H1 (cell line): ENCODE measurements around the gene RIPOR2. TPM values are rescaled to one million over a fixed set of nuclear protein-coding genes. Genes with fewer than 3 reads are reported as not detected.

Experiments used
- CTCF ChIA-PET: fragments of 300-600 bp; sonication (Branson Sonifier 250); formaldehyde crosslinking; loops from one replicate; lab custom pipeline; 2021; ENCODE audit not compliant: partially characterized antibody; lab: Charles Lee
- POLR2A ChIA-PET: fragments of 300-600 bp; sonication (Branson Sonifier 250); formaldehyde crosslinking; loops from one replicate; lab custom pipeline; 2021; ENCODE audit warnings: inconsistent platforms; ENCODE audit not compliant: partially characterized antibody; lab: Charles Lee
- DNase-seq, 2 experiments: peaks; one replicate each; pipeline versions ENCODE4 v3.0.0 to v3.0.0-alpha.2; 2010 to 2022; ENCODE audit warnings: low spot score in 2 of 2, low read depth in 1 of 2, mixed read lengths in 1 of 2
- FAIRE-seq: peaks from 2 replicates; lab custom pipeline; 2011; peaks lifted over from hg19 to GRCh38; lab: Jason Lieb, UNC
- H2AFZ ChIP-seq: 2 replicates; pipeline ENCODE4 v1.8.1; 2012; ENCODE audit warnings: low read length, inconsistent platforms
- H2AK5ac ChIP-seq: 2 replicates; pipeline ENCODE4 v1.6.1; 2013; ENCODE audit warnings: low read depth, low read length
- H2BK120ac ChIP-seq: replicated peaks from 2 replicates; pipeline ENCODE3; 2013; ENCODE audit warnings: low read depth, low read length, inconsistent platforms
- H2BK12ac ChIP-seq: 2 replicates; pipeline ENCODE4 v1.6.1; 2013; ENCODE audit warnings: low read depth, low read length
- H2BK15ac ChIP-seq: 2 replicates; pipeline ENCODE4 v1.6.1; 2013; ENCODE audit warnings: low read length
- H2BK20ac ChIP-seq: 2 replicates; pipeline ENCODE4 v1.6.1; 2013; ENCODE audit warnings: low read length
- H2BK5ac ChIP-seq: 2 replicates; pipeline ENCODE4 v1.6.1; 2013; ENCODE audit warnings: low read depth, low read length
- H3K14ac ChIP-seq: 2 replicates; pipeline ENCODE4 v1.6.1; 2013; ENCODE audit warnings: inconsistent platforms; ENCODE audit not compliant: insufficient read length
- H3K18ac ChIP-seq: 2 replicates; pipeline ENCODE4 v1.6.1; 2013; ENCODE audit warnings: low read length; ENCODE audit errors: extremely low read depth
- H3K23ac ChIP-seq: 2 replicates; pipeline ENCODE4 v1.6.1; 2013; ENCODE audit warnings: inconsistent platforms; ENCODE audit not compliant: insufficient read length
- H3K23me2 ChIP-seq: 2 replicates; pipeline ENCODE4 v1.6.1; 2013; ENCODE audit warnings: low read depth, low read length
- H3K27ac ChIP-seq: 2 replicates; pipeline ENCODE4 v1.6.1; 2011; ENCODE audit warnings: low read depth, low read length, inconsistent platforms
- H3K27me3 ChIP-seq, 4 experiments: replicated peaks in 1 of 4; 1 replicate in 1 of 4; 2 replicates in 3 of 4; pipeline versions ENCODE4 v1.6.1 to v1.8.1; 2011 to 2013; ENCODE audit warnings: low read length in 3 of 4, mild to moderate bottlenecking in 3 of 4, inconsistent platforms in 2 of 4, mixed read lengths in 2 of 4, moderate library complexity in 1 of 4; ENCODE audit not compliant: control insufficient read depth in 3 of 4, insufficient read depth in 3 of 4; ENCODE audit errors: extremely low read depth in 1 of 4
- H3K36me3 ChIP-seq, 4 experiments: 2 replicates each; pipeline versions ENCODE4 v1.6.1 to v1.8.1; 2011 to 2013; ENCODE audit warnings: mild to moderate bottlenecking in 4 of 4, low read length in 3 of 4, moderate library complexity in 2 of 4, control low read depth in 1 of 4, inconsistent platforms in 1 of 4; ENCODE audit not compliant: insufficient read depth in 4 of 4, control insufficient read depth in 2 of 4
- H3K4ac ChIP-seq: replicated peaks from 2 replicates; pipeline ENCODE3; 2013; ENCODE audit warnings: low read length, low read depth, mixed read lengths, inconsistent platforms; ENCODE audit not compliant: insufficient read length
- H3K4me1 ChIP-seq, 4 experiments: replicated peaks in 1 of 4; 1 replicate in 1 of 4; 2 replicates in 3 of 4; pipeline versions ENCODE4 v1.6.1 to v1.8.1; 2011 to 2013; ENCODE audit warnings: low read length in 3 of 4, inconsistent platforms in 2 of 4, mixed read lengths in 1 of 4; ENCODE audit not compliant: insufficient read depth in 4 of 4, control insufficient read depth in 3 of 4
- H3K4me2 ChIP-seq, 2 experiments: 2 replicates each; pipeline versions ENCODE4 v1.6.1 to v1.8.1; 2011 to 2013; ENCODE audit warnings: low read depth in 2 of 2, low read length in 2 of 2, control low read depth in 1 of 2, inconsistent platforms in 1 of 2, mild to moderate bottlenecking in 1 of 2; ENCODE audit not compliant: insufficient read depth in 1 of 2
- H3K4me3 ChIP-seq, 4 experiments: fragments of 200-600, 300-600 bp in 1 of 4; sonication (generic), shearing (Covaris generic), sonication (Bioruptor Twin) in 1 of 4; 2 replicates each; pipeline versions ENCODE4 v1.5.1 to v1.8.1; 2011 to 2016; ENCODE audit warnings: low read length in 4 of 4, low read depth in 3 of 4, control low read depth in 2 of 4, inconsistent platforms in 2 of 4, mild to moderate bottlenecking in 2 of 4, mixed read lengths in 1 of 4, moderate library complexity in 1 of 4; ENCODE audit not compliant: insufficient read depth in 2 of 4; ENCODE audit errors: extremely low read depth in 1 of 4
- H3K56ac ChIP-seq: replicated peaks from 2 replicates; pipeline ENCODE3; 2013; ENCODE audit warnings: low read depth, mild to moderate bottlenecking, mixed read lengths, low read length, inconsistent platforms; ENCODE audit not compliant: insufficient read length
- H3K79me1 ChIP-seq: 2 replicates; pipeline ENCODE4 v1.6.1; 2013; ENCODE audit warnings: low read depth, low read length, control low read depth
- H3K79me2 ChIP-seq, 2 experiments: 2 replicates each; pipeline versions ENCODE4 v1.6.1 to v1.8.1; 2012 to 2013; ENCODE audit warnings: low read length in 2 of 2, mild to moderate bottlenecking in 2 of 2, inconsistent platforms in 1 of 2; ENCODE audit not compliant: insufficient read depth in 2 of 2, control insufficient read depth in 1 of 2
- H3K9ac ChIP-seq, 4 experiments: replicated peaks in 1 of 4; 1 replicate in 1 of 4; 2 replicates in 3 of 4; pipeline versions ENCODE4 v1.6.1 to v1.8.1; 2011 to 2013; ENCODE audit warnings: low read depth in 3 of 4, low read length in 3 of 4, control low read depth in 2 of 4, mild to moderate bottlenecking in 2 of 4, moderate library complexity in 2 of 4, inconsistent platforms in 1 of 4; ENCODE audit errors: extremely low read depth in 1 of 4
- H3K9me3 ChIP-seq, 2 experiments: 2 replicates each; pipeline versions ENCODE4 v1.6.1 to v1.8.1; 2012 to 2013; ENCODE audit warnings: mild to moderate bottlenecking in 2 of 2, moderate library complexity in 2 of 2, control low read depth in 1 of 2, inconsistent platforms in 1 of 2, low read depth in 1 of 2, low read length in 1 of 2, mixed read lengths in 1 of 2; ENCODE audit not compliant: insufficient read depth in 2 of 2
- H4K20me1 ChIP-seq, 2 experiments: replicated peaks in 1 of 2; 2 replicates each; pipeline versions ENCODE3 to v1.8.1; 2011 to 2013; ENCODE audit warnings: inconsistent platforms in 2 of 2, low read length in 2 of 2, mild to moderate bottlenecking in 1 of 2; ENCODE audit not compliant: insufficient read depth in 2 of 2, control insufficient read depth in 1 of 2
- H4K5ac ChIP-seq: 2 replicates; pipeline ENCODE4 v1.6.1; 2013; ENCODE audit warnings: low read length, low read depth, mixed read lengths, inconsistent platforms; ENCODE audit not compliant: insufficient read length
- H4K8ac ChIP-seq: 2 replicates; pipeline ENCODE4 v1.8.0; 2013; ENCODE audit warnings: mild to moderate bottlenecking, moderate library complexity, low read length, inconsistent platforms; ENCODE audit not compliant: insufficient read depth; ENCODE audit errors: extremely low read depth
- H4K91ac ChIP-seq: replicated peaks from 2 replicates; pipeline ENCODE3; 2013; ENCODE audit warnings: low read length, mixed read lengths, inconsistent platforms; ENCODE audit not compliant: insufficient read length
- CEBPB ChIP-seq: IDR thresholded peaks from 2 replicates; pipeline ENCODE4 v1.6.1; 2012; ENCODE audit warnings: low read depth, low read length
- CHD2 ChIP-seq: IDR thresholded peaks from 2 replicates; pipeline ENCODE4 v1.6.1; 2012; ENCODE audit warnings: low read length, improper control_type of control experiment
- CREB1 ChIP-seq: IDR thresholded peaks from 2 replicates; pipeline ENCODE4 v1.6.1; 2012; ENCODE audit warnings: inconsistent platforms
- HDAC2 ChIP-seq, 2 experiments: fragments of 300-600 bp in 1 of 2; sonication (generic) in 1 of 2; IDR thresholded peaks; 2 replicates each; pipeline ENCODE4 v1.6.1; 2011 to 2012; ENCODE audit warnings: low read depth in 2 of 2, low read length in 2 of 2, mild to moderate bottlenecking in 2 of 2, moderate library complexity in 2 of 2, borderline replicate concordance in 1 of 2, inconsistent platforms in 1 of 2
- RFX5 ChIP-seq: IDR thresholded peaks from 2 replicates; pipeline ENCODE4 v1.6.1; 2011; ENCODE audit warnings: low read depth, low read length, improper control_type of control experiment, borderline replicate concordance
- SIX5 ChIP-seq: IDR thresholded peaks from 2 replicates; pipeline ENCODE4 v1.6.1; 2011; ENCODE audit warnings: mild to moderate bottlenecking, low read depth, low read length
- SP1 ChIP-seq: IDR thresholded peaks from 2 replicates; pipeline ENCODE4 v1.6.1; 2011; ENCODE audit warnings: low read depth, low read length
- WGBS, 2 experiments: shearing (Covaris generic) in 1 of 2; methylation state at CpG; one replicate each; pipeline versions ENCODE4 v1.1.6 to v1.1.7; 2013 to 2015; ENCODE audit warnings: low lambda C conversion rate in 2 of 2, mixed read lengths in 2 of 2, inconsistent platforms in 1 of 2, low coverage in 1 of 2, missing lambda C conversion rate in 1 of 2; ENCODE audit not compliant: insufficient replicate concordance in 2 of 2, insufficient coverage in 1 of 2, insufficient read length in 1 of 2; ENCODE audit errors: extremely low coverage in 1 of 2, missing lambda C conversion rate in 1 of 2; 5-methylcytosine and 5-hydroxymethylcytosine counted together
- polyA plus RNA-seq, 7 experiments: library from polyadenylated mRNA; depleted of rRNA in 3 of 7; stranded (reverse) in 5 of 7; unstranded in 2 of 7; fragments of >200 nt in 5 of 7; fragments of 200-250 nt in 2 of 7; gene quantifications; 1 replicate in 5 of 7; 2 replicates in 1 of 7; 4 replicates in 1 of 7; pipeline versions ENCODE4 v1.2.1 to v1.2.3, GENCODE V29; 2011 to 2013; ENCODE audit warnings: missing spikeins in 2 of 7, mixed read lengths in 2 of 7
- total RNA-seq: library from RNA; stranded (reverse); fragmentation: NEBNext Ultra II Directional; extraction: Animal tissue kit (Norgen Biotek cat#: 25700); gene quantifications from 2 replicates; pipeline ENCODE4 v1.2.1, GENCODE V29; 2021

The RIPOR2 gene
- total and polyA plus RNA-seq, 2 of the 8 experiments (the other 6 are each of a cell fraction or from before 2014, with no cell fraction given) = 16.7 to 45.6 TPM

GRCh38 chr6:24902782-24903181 lies 33.0 kb downstream of the RIPOR2 start:
- H2BK120ac ChIP-seq = no peak overlapping the region
- TF ChIP-seq CREB1 = no peak
- TF ChIP-seq HDAC2 (IDR thresholded peaks at IDR 0.05; ENCODE audit: borderline replicate concordance in 1 of 2, low read depth in 2 of 2, low read length in 2 of 2) = no peak
- no peak for TF ChIP-seq SP1
- no peak for TF ChIP-seq CHD2
- no peak for TF ChIP-seq CEBPB
- no peak for TF ChIP-seq SIX5
- no peak for TF ChIP-seq RFX5

More at GRCh38 chr6:24902782-24903181, 33.0 kb downstream of the RIPOR2 start:
- H3K9me3 ChIP-seq = no peaks in the 10 kb centered on the region
- no peak overlapping the region for H2BK15ac ChIP-seq
- no peaks in the 10 kb centered on the region for H3K79me1 ChIP-seq
- CTCF ChIA-PET = interaction anchor here (0.7 to 2.7 kb wide), 4 partner anchors 23 to 89 kb away, joined by 3 to 9 read pairs (median 4); no protein-coding TSS in a partner anchor
- no peak overlapping the region for H2AK5ac ChIP-seq
- no peak overlapping the region for H2BK5ac ChIP-seq
- no peak overlapping the region for H3K4me3 ChIP-seq
- H3K18ac ChIP-seq = no peak overlapping the region
- no peak overlapping the region for H3K23ac ChIP-seq
- H3K4ac ChIP-seq = no peak overlapping the region
- H3K4me2 ChIP-seq = no peak overlapping the region
- H4K91ac ChIP-seq = no peak overlapping the region
- H2BK12ac ChIP-seq = no peak overlapping the region
- 87% methylated on average over 1 of the region's 1 CpG; no CpG with 5 or more reads in 1 of the 2 experiments for WGBS, 2 experiments
- no peak overlapping the region for H2BK20ac ChIP-seq
- H3K27me3 ChIP-seq = no peaks in the 10 kb centered on the region
- peaks cover 0 to 2% of the 10 kb centered on the region in 2 experiments; a peak in 1 of 4 replicates for H3K79me2 ChIP-seq
- no peak overlapping the region for H4K8ac ChIP-seq
- no peak overlapping the region for H4K5ac ChIP-seq
- no peak overlapping the region for H3K27ac ChIP-seq
- DNase-seq (no peak), FAIRE-seq (no peak)
- no peak overlapping the region for H3K56ac ChIP-seq
- no peak overlapping the region for H2AFZ ChIP-seq
- H3K23me2 ChIP-seq = no peaks in the 10 kb centered on the region
- no peak overlapping the region for H3K14ac ChIP-seq
- no peaks in the 10 kb centered on the region for H4K20me1 ChIP-seq
- H3K36me3 ChIP-seq = no peaks in the 10 kb centered on the region
- POLR2A ChIA-PET = interaction anchor here (0.8 kb wide), 1 partner anchor 71 kb away, joined by 6 read pairs; no protein-coding TSS in a partner anchor
- H3K4me1 ChIP-seq = peaks cover 4 to 6% (median 5%) of the 10 kb centered on the region in 4 experiments; a peak in 4 of 7 replicates
- H3K9ac ChIP-seq = no peak overlapping the region
